SH-SY5Y (cell line): ENCODE measurements around the gene CNTNAP5.

Experiments
- GATA2 ChIP-seq: IDR thresholded peaks from 2 replicates; pipeline ENCODE4 v1.6.1; 2011; ENCODE audit warnings: mild to moderate bottlenecking, low read depth, low read length
- GATA3 ChIP-seq: IDR thresholded peaks from 2 replicates; pipeline ENCODE4 v1.6.1; 2011; ENCODE audit warnings: low read depth, mild to moderate bottlenecking, low read length, moderate library complexity

- TF ChIP-seq GATA2 (no peak), GATA3 (no peak)
Observed at GRCh38 chr2:124822516-124822915, 797.4 kb downstream of the CNTNAP5 start.
